NCI-H82 treated with DMSO at 0.1 percent for 48 hours (cell line): ENCODE data around the gene DPYSL5.

Experiments
- DNase-seq: peaks from one replicate; lab custom pipeline; 2025; ENCODE audit not compliant: unreplicated experiment; lab: John Stamatoyannopoulos, UW

DPYSL5 gene

GRCh38 chr2:26898480-26899078 lies 50.6 kb downstream of the DPYSL5 start:
- no peak for DNase-seq

- DNase-seq, result no peak
Measured at GRCh38 chr2:26899500-26900164, 51.7 kb downstream of the DPYSL5 start.

GRCh38 chr2:26900831-26901321 lies 52.9 kb downstream of the DPYSL5 start:
- no peak for DNase-seq

- DNase-seq, result peak; percentile 72
Measured at GRCh38 chr2:26901326-26902183, 53.6 kb downstream of the DPYSL5 start.

GRCh38 chr2:26903676-26904075 lies 55.7 kb downstream of the DPYSL5 start:
- DNase-seq, result no peak

GRCh38 chr2:26904839-26905238 lies 56.9 kb downstream of the DPYSL5 start:
- no peak for DNase-seq

- no peak for DNase-seq
Measured at GRCh38 chr2:26905341-26906198, 57.6 kb downstream of the DPYSL5 start.

GRCh38 chr2:26907416-26907815 lies 59.5 kb downstream of the DPYSL5 start:
- no peak for DNase-seq

GRCh38 chr2:26910176-26910575 lies 62.2 kb downstream of the DPYSL5 start:
- no peak for DNase-seq

GRCh38 chr2:26911911-26912861 lies 64.3 kb downstream of the DPYSL5 start:
- no peak for DNase-seq

- DNase-seq, result no peak
Measured at GRCh38 chr2:26913606-26913998, 65.7 kb downstream of the DPYSL5 start.

GRCh38 chr2:26913999-26914658 lies 66.2 kb downstream of the DPYSL5 start:
- no peak for DNase-seq

- no peak for DNase-seq
Measured at GRCh38 chr2:26914659-26915310, 66.9 kb downstream of the DPYSL5 start.

GRCh38 chr2:26915316-26915715 lies 67.4 kb downstream of the DPYSL5 start:
- DNase-seq, result no peak

- DNase-seq, result no peak
Measured at GRCh38 chr2:26916128-26916692, 68.3 kb downstream of the DPYSL5 start.

- DNase-seq, result no peak
Measured at GRCh38 chr2:26917135-26917836, 69.4 kb downstream of the DPYSL5 start.

GRCh38 chr2:26921323-26921722 lies 73.4 kb downstream of the DPYSL5 start:
- DNase-seq, result no peak
